ENCODE data around the gene ERGIC1. TPM values are rescaled to one million over a fixed set of nuclear protein-coding genes. Genes with fewer than 3 reads are reported as not detected.

The ERGIC1 gene
- total and polyA plus RNA-seq, 10 of the 15 experiments (the other 5 are each of a cell fraction or from before 2014, with no cell fraction given), result 8.8 to 104 (median 76.3) TPM

DNA sequence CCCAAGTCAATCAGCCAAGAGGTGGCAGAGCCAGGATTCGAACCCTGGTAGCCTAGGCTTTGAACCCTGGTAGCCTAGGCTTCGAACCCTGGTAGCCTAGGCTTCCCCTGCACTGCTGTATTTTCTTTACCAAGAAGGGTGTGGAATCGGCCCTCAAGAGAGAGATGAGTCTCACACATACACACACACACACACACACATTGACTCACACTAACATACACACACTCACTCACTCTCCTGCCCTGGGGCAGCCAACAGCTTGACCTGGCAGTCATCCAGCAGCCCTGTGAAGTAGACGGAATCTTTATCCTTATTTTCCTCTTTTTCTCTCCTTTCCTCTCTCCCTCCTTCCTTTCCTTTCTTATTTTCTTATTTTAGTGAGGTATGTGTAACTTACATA, 69.7 kb downstream of the ERGIC1 start:
- H4K20me1 ChIP-seq (ENCODE audit: control insufficient read depth, insufficient read depth), result no peaks in the 10 kb centered on the region
- H3K9ac ChIP-seq (ENCODE audit: control insufficient read depth, insufficient read depth, low read length), result no peak overlapping the region
- H3K4me2 ChIP-seq (ENCODE audit: control insufficient read depth, insufficient read depth), result no peak overlapping the region
- no peaks in the 10 kb centered on the region for H3K79me2 ChIP-seq (ENCODE audit: control insufficient read depth, insufficient read depth, low read length)
- H3K27ac ChIP-seq (ENCODE audit: control insufficient read depth, insufficient read depth), result no peak overlapping the region
- ChIA-PET RAD21 (ENCODE audit: unreplicated experiment) (no interaction called here), CTCF (interaction anchor here (1.6 to 3.5 kb wide), 2 partner anchors 133 to 179 kb away, joined by 4 to 24 read pairs; partner anchors contain the start of gene DUSP1), SMC1A (ENCODE audit: uncharacterized antibody, unreplicated experiment) (no interaction called here), POLR2A (interaction anchor here (0.5 kb wide), 1 partner anchor 119 kb away, joined by 4 read pairs; no protein-coding TSS in a partner anchor)
- DNase-seq (ENCODE audit: low read depth, low spot score) (no peak), FAIRE-seq (no peak), ATAC-seq (no peak)
- peaks cover 18% of the 10 kb centered on the region for H3K4me1 ChIP-seq (ENCODE audit: control insufficient read depth, insufficient read depth, low read length)
- TF ChIP-seq, protein P1, sequence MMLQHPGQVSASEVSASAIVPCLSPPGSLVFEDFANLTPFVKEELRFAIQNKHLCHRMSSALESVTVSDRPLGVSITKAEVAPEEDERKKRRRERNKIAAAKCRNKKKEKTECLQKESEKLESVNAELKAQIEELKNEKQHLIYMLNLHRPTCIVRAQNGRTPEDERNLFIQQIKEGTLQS (IDR thresholded peaks at IDR 0.05; ENCODE audit: borderline replicate concordance, extremely low read depth, low read depth, low read length), result no peak
- TF ChIP-seq NFYB (IDR thresholded peaks at IDR 0.05; ENCODE audit: insufficient read depth, low read depth, low read length), result no peak
- no peak for TF ChIP-seq STAT3 (IDR thresholded peaks at IDR 0.05; ENCODE audit: low read depth, low read length)
- TF ChIP-seq CREM (IDR thresholded peaks at IDR 0.05; ENCODE audit: low read depth), result no peak
- no peak for TF ChIP-seq SUZ12 (IDR thresholded peaks at IDR 0.05; ENCODE audit: unreplicated experiment)
- no peak for TF ChIP-seq TCF12 (IDR thresholded peaks at IDR 0.05; ENCODE audit: low read depth, low read length)
- TF ChIP-seq, protein P2, sequence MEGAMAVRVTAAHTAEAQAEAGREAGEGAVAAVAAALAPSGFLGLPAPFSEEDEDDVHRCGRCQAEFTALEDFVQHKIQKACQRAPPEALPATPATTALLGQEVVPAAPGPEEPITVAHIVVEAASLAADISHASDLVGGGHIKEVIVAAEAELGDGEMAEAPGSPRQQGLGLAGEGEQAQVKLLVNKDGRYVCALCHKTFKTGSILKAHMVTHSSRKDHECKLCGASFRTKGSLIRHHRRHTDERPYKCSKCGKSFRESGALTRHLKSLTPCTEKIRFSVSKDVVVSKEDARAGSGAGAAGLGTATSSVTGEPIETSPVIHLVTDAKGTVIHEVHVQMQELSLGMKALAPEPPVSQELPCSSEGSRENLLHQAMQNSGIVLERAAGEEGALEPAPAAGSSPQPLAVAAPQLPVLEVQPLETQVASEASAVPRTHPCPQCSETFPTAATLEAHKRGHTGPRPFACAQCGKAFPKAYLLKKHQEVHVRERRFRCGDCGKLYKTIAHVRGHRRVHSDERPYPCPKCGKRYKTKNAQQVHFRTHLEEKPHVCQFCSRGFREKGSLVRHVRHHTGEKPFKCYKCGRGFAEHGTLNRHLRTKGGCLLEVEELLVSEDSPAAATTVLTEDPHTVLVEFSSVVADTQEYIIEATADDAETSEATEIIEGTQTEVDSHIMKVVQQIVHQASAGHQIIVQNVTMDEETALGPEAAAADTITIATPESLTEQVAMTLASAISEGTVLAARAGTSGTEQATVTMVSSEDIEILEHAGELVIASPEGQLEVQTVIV (IDR thresholded peaks at IDR 0.05; ENCODE audit: borderline replicate concordance, partially characterized antibody), result no peak
- TF ChIP-seq RELA (IDR thresholded peaks at IDR 0.05; ENCODE audit: borderline replicate concordance, partially characterized antibody), result no peak
- no peak for TF ChIP-seq JUNB (IDR thresholded peaks at IDR 0.05)
- TF ChIP-seq BACH1 (IDR thresholded peaks at IDR 0.05; ENCODE audit: borderline replicate concordance), result no peak
- H3K4me3 ChIP-seq, result no peak overlapping the region
- H3K9me3 ChIP-seq (replicated peaks; ENCODE audit: control insufficient read depth, insufficient read depth, low read length), result no peaks in the 10 kb centered on the region
- H3K27me3 ChIP-seq (replicated peaks in 1 of 2; ENCODE audit: control insufficient read depth in 2 of 2, insufficient read depth in 2 of 2, low read length in 1 of 2), result no peaks in the 10 kb centered on the region
- BruUV-seq (replicated peaks), result no TSS peak
- H3K36me3 ChIP-seq (ENCODE audit: control insufficient read depth in 2 of 2, insufficient read depth in 2 of 2, low read length in 1 of 2), result peaks cover 2 to 16% of the 10 kb centered on the region in 2 experiments; a peak in 3 of 4 replicates
- in situ Hi-C loops (cut with MboI), result no loop called here
- WGBS (ENCODE audit: insufficient coverage, insufficient replicate concordance, low lambda C conversion rate, missing lambda C conversion rate), result 94% methylated on average over 4 of the region's 4 CpGs
- intact Hi-C loops (cut with micrococcal nuclease; ENCODE audit: unreplicated experiment), result no loop called here
- H2AFZ ChIP-seq (ENCODE audit: control insufficient read depth, low read depth, low read length), result no peak overlapping the region
